Eye (tissue), 1 donor: ENCODE results near the gene TMEM141.
A peak's percentile ranks its signal among the peaks of the same experiment; 100 is the strongest.
"Not testable (repeated sequence)": the region's sequence is repeated elsewhere in the genome, so short reads cannot be mapped to it uniquely, and the experiment has no call there.

Experiments used
- DNase-seq: peaks from one replicate; pipeline ENCODE4 v3.0.0-alpha.2; 2015

TMEM141 gene

DNA sequence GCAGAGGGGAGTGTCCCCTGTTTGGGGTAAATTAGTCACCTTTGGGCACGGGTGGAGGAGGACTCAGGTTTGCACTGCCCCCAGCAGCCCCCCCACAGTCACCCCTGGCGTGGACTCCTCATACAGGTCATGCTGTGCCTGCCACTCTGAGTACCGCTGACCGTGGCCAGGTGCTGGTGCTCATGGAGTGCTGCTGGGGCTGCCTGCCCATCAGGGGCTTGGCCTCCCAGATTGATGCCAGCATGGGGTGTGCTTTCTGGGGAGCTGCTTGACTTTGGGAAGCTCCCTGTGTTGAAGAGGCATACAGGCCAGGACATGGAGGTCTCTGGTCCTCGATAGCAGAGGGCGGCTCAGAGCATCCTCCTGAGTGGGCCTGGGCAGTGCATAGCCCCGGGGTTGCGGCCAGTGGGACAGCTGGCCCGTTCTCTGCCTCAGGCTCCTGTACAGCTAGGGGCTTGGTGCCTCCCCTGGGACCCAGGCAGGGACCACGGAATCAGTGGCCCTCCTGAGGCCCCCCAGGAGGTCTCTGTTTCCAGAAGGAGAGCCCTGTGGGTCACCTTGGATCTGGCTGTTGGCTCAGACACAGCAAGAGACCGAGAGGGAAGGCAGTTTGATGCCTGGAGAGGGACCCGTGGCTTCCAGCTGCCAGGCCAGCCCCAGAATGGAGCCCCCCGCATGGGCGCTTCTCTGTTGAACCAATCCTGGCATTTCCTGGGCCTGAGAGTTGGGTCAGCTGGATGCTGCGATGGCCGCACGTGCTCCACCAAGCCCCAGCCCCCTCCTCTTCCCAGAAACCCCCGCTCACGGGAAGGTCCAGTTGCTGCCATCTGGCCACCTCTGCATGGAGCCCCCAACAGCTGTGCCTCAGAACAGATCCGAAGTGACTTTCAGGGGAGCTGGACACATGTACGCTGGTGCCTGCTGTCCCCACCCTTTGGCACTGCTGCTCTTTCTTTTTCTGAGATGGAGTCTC lies 45.1 kb downstream of the TMEM141 start:
- no peak for DNase-seq

DNA sequence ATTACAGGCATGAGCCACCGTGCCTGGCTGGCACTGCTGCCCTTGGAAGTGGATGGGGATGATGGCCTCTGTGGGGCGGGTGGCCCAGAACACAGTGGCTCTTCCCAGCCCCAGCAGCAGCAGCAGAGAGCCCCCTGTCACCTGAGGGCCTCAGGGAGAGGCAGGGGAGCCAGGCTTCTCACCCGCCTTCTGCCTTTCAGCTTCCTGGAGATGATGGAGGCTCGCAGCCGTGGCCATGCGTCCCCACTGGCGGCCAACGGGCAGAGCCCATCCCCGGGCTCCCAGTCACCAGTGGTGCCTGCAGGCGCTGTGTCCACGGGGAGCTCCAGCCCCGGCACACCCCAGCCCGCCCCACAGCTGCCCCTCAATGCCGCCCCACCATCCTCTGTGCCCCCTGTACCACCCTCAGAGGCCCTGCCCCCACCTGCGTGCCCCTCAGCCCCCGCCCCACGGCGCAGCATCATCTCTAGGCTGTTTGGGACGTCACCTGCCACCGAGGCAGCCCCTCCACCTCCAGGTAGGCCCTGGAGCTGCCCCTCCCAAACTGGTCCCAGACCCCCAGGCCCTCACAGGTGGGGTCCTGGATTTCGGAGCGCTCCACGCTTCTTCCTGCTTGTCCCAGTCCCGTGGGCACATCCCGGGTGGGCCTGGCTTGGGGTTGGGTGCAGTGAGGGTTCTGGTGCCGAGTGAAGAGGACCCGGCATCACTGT lies 46.2 kb downstream of the TMEM141 start:
- no peak for DNase-seq

DNA sequence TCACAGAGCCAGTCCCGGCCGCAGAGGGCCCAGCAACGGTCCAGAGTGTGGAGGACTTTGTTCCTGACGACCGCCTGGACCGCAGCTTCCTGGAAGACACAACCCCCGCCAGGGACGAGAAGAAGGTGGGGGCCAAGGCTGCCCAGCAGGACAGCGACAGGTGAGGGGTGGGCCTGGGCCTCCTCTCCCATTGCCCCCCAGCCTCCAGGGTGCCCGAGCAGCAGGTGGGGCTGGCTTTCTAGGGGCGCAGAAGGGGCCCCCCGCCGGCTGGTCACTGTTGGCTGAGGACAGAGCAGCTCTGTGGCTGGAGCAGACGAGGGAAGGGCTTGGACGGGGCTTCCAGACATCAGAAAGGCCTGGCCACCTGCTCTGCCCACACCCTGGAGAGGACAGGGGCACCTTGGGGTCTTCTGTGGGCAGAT lies 46.7 kb downstream of the TMEM141 start:
- not testable (repeated sequence) for DNase-seq

DNA sequence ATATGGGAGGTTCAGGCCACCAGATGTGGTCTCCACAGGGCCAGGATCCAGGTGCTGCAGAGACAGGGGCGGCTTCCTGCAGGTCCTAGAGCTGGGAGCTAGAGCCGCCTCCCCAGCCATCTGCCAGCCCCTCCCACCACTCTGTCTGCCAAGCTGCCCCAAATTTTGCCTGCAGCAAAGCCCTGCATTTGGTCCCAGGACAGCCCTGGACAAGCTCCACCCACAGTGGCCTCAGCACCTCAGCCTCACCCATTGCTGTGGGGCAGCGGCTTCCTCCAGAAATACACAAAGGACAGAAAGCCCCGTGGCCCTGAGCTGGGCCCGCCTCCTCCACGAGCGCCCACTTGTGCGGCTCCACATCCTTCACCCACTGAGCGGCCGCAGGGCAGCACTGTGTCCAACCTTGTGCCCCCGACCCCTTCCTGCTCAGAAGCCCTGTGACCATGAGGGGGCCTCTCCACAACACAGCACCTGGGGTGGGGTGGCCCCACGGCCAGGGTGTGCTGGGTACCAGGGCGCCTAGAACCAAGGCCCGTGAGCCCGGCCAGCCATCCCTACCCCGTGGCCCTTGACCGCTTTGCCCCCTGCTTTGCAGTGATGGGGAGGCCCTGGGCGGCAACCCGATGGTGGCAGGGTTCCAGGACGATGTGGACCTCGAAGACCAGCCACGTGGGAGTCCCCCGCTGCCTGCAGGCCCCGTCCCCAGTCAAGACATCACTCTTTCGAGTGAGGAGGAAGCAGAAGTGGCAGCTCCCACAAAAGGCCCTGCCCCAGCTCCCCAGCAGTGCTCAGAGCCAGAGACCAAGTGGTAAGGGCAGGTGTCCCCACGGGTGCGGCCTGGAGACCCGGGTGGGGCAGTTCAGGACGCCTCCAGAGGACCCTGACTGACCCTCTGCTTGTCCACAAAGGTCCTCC lies 47.4 kb downstream of the TMEM141 start:
- DNase-seq, result no peak

DNA sequence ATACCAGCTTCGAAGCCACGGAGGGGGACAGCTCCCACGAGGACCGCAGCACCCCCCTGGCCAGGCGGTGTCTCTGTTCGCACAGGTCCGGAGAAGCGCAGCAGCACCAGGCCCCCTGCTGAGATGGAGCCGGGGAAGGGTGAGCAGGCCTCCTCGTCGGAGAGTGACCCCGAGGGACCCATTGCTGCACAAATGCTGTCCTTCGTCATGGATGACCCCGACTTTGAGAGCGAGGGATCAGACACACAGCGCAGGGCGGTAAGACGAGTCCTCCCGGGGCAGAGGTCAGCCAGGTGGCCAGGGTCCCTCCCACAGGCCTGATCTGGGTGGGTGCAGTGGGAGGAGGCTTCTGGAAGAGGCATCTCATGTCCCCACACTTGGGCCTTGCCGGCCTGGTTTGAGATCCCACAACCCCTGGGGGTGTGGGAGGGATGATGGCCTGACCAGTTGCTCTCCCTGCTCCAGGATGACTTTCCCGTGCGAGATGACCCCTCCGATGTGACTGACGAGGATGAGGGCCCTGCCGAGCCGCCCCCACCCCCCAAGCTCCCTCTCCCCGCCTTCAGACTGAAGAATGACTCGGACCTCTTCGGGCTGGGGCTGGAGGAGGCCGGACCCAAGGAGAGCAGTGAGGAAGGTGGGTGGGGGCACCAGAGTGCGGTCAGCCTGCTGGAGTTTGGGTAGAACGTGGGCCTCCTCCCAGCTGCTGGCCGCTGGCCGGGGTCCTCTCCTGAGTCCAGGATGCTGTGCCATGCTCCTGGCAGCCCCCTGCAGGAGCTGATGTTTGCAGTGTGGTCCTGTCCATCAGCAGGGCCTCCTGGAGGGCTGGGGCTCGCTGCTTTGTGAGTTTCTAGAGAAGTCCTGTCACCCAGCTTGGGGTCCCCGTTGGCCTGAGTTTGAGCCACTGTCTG lies 48.3 kb downstream of the TMEM141 start:
- no peak for DNase-seq

DNA sequence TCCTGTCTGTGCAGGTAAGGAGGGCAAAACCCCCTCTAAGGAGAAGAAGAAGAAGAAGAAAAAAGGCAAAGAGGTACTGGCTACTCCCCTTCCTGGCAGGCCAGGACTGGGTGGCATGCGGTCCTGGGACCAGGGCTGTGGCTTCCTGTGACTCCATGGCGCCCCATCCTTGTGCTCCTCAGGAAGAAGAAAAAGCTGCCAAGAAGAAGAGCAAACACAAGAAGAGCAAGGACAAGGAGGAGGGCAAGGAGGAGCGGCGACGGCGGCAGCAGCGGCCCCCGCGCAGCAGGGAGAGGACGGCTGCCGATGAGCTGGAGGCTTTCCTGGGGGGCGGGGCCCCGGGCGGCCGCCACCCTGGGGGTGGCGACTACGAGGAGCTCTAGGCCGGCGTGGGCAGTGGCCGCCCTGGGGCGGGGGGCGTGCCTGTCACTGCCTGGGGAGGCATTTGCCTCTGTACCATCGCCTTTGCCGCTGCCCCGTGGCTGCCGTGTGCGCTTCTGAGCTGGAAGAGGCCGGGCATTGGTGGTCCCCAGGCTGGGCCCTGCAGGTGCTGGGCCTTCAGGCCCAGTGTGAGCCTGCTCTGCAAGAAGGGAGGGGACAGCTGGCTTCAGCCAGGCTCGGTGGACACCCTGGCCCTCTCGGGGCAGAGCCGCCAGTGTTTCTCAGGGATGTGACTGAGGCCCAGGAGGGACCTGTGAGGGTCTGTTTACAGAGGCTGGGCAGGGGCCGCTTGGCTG lies 49.2 kb downstream of the TMEM141 start:
- DNase-seq, result no peak

DNA sequence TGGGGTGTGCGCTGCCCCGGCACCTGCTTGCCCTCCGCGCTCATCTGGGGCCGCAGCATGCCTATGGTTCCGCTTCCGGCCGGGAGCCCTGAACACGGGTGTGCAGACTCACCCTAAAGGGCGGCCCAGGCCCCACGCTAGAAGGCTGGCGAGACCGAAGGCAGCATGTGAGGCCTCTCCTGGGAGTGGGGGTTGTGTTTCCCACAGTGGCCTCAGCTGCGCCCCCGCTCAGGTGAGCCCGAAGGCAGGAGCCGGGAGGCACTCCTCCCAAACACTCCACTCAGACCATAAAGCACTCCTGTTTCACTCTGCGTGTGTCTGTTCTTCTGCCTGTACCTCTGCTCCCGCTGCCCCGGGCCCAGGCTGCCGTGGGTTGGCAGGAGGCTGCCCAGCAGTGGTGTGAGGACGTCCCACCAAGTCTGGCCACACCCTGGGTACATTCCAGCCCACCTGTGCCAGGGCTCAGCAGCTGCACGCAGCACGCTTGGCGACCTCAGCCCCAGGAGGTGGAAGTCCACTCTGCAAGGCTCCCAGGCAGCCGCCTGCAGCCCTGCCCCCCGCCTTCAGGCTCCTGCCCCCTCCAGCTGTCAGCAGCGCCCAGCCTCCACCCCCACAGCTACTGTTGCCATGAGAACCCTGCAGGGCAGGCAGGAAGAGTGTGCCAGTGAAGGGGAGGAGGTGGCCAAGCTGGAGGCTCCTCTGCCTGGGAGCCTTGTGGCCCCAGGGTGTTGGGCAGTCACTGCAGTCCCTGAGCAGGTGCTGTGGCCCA lies 49.9 kb downstream of the TMEM141 start:
- DNase-seq, result peak; percentile 77

DNA sequence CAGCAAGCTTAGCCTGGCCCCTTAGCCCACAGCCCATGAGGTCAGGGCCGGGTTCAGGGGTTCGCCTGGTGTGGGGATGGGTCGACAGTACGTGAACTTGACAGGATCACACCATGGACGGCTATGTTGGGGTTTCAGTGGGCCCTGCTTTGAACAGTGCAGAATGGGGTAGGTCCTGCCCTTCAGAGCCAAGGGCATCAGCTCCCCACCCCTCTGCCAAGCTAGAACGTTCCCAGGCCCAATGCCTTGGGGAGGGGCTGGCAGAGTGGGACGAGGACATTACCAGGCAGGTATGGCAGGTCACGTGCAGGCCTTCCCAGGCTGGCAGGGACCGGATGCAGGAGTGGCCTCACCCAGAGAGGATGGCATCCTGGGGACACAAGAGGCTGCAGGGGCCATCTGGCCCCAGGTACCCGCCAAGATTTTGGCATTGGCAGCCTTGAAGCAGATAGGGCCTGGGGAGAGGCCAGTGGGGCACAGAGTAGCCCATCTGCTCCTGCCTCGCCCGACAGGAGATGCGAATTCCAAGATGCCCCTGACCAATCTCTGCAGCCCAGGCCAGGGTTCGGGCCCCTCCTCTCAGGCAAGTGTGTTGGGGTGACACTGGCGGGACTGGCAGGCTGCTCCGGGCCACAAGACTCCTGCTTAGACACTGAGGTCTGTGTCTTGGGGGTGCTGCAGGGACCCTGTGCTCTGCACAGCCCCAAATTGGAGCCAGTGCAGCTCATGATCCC lies 50.7 kb downstream of the TMEM141 start:
- not testable (repeated sequence) for DNase-seq

DNA sequence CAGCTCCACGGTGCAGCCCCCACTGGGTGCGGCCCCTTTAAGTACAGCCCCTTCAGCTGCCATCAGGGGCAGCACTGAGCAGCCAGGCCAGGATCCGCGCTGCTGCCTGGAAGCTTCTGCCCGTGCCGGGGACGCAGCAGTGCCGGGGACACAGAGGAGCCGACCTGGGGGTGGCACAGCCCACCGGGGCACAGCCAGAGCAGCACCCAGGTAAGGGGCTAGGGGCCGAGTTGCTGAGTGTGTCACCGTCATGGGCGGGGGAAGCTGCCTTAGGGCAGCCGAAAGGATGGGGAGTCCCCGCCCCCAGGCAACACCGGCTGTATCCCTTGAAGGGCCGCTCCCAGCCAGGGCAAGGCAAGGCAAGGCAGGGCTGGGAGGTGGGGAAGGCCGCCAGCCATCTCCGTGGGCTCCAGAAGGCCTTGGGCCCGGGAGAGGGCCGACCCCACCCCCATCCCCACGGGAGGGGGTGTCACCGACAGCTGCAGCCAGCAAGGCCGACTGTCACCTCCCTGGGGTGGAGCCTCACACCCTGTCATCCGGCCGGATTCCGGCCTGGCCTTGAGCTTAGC lies 51.3 kb downstream of the TMEM141 start, which contains the start of gene AJM1:
Gene AJM1 (plus strand): TSS at position 99 of the 569 bp plus-strand sequence. CDS start 1,937 bp downstream, outside the sequence.
- DNase-seq, result peak; percentile 93
